GM10266 (cell line): ENCODE results near the gene FOXO1.

ENCODE experiments used
- DNase-seq: peaks from one replicate; pipeline ENCODE4 v3.0.0; 2012; ENCODE audit errors: extremely low spot score
- CTCF ChIP-seq: IDR thresholded peaks from 2 replicates; pipeline ENCODE4 v1.5.1; 2012; ENCODE audit warnings: mild to moderate bottlenecking, low read depth; ENCODE audit not compliant: control insufficient read depth, insufficient read depth; ENCODE audit errors: missing control alignments

Gene FOXO1

GRCh38 chr13:40673414-40673813, 7.0 kb upstream of the FOXO1 start:
- no peak for TF ChIP-seq CTCF
- DNase-seq: no peak

GRCh38 chr13:40672765-40673397, 6.4 kb upstream of the FOXO1 start:
- DNase-seq: no peak
- TF ChIP-seq CTCF: no peak

GRCh38 chr13:40671956-40672764, 5.7 kb upstream of the FOXO1 start:
- TF ChIP-seq CTCF: no peak
- DNase-seq: no peak

- DNase-seq: no peak
- TF ChIP-seq CTCF: no peak
Measured at GRCh38 chr13:40670307-40670706, 3.9 kb upstream of the FOXO1 start.

GRCh38 chr13:40668335-40668734, 1.9 kb upstream of the FOXO1 start:
- peak; percentile 77 for DNase-seq
- TF ChIP-seq CTCF: peak; percentile 75

- no peak for DNase-seq
- no peak for TF ChIP-seq CTCF
Measured at GRCh38 chr13:40667622-40667978, 1.2 kb upstream of the FOXO1 start.
